Stromal cell of bone marrow (primary cell): ENCODE results near the gene CRTC3.

Experiments
- DNase-seq: peaks from one replicate; pipeline ENCODE4 v3.0.0-alpha.2; 2012; ENCODE audit warnings: low read depth

The CRTC3 gene

GRCh38 chr15:90594301-90594738 lies 64.6 kb downstream of the CRTC3 start:
- DNase-seq, result no peak

DNA sequence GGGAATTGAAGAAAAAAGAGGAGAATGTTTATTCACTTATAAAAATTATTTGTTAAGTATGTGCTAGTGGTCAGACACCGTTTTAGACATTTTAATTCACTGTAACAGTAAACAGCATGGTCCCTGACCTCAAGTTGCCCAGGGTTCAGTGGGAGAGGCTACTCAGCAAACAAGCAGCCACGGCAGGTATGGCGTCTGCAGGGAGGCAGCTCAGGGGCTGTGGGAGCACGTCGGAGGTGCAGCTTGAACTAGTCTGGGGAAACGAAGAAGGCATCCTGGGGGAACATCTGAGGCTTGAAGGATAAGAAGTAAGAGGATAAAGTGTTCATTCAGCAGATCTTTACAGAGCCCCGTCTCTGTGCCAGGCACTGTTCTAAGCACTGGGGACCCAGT lies 66.0 kb downstream of the CRTC3 start:
- no peak for DNase-seq

GRCh38 chr15:90596943-90597342 lies 67.2 kb downstream of the CRTC3 start:
- no peak for DNase-seq

- DNase-seq, result no peak
These were observed 67.9 kb downstream of the CRTC3 start for GRCh38 chr15:90597577-90597976.

DNA sequence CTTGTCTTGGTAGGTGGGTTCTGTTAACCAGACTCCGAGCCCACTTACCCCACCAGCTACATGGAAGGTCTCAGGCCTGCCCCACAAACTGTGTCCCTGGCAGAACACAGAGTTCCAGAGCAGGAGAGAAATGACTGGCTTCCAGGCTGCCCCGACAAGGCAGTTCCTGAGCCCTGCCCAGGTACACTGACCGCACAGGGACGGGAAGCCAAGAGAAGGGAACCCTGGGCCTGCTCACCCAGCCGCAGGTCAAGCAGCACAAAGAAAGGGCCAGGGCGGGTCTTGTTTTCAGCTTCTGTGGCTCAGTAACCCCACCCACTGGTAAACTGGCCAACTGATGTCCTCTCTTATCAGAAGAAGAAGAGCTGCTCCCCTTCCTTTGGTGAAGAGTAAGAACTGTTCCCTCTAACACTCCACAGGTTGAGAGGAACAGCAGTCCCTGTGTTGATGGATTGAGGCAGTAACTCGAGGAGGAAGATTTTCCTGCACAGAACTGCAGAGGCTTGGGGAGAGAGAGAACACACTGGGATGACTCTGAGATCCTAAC lies 68.4 kb downstream of the CRTC3 start:
- DNase-seq, result no peak

GRCh38 chr15:90598679-90599078 lies 69.0 kb downstream of the CRTC3 start:
- DNase-seq, result no peak

GRCh38 chr15:90599116-90599515 lies 69.4 kb downstream of the CRTC3 start:
- no peak for DNase-seq

GRCh38 chr15:90599644-90600043 lies 69.9 kb downstream of the CRTC3 start:
- no peak for DNase-seq

DNA sequence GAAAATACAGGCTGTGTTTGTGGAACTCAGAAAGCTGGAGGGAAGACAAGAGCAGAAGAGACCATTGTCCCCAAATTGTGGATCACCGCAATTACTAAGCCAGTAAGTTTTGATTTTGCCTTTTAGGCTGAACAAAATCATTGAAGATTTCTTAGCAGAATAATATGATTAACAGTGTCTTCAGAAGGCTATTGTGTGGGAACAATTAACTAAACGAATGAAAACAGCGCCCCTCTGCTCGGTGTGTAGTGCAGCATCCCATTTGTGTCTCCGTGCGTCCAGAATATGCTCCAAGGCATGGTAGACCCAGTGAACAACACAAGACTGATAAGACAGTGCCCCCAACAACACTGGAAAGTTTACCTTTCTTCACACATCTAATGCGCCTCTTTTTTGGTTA lies 71.2 kb downstream of the CRTC3 start:
- no peak for DNase-seq

DNA sequence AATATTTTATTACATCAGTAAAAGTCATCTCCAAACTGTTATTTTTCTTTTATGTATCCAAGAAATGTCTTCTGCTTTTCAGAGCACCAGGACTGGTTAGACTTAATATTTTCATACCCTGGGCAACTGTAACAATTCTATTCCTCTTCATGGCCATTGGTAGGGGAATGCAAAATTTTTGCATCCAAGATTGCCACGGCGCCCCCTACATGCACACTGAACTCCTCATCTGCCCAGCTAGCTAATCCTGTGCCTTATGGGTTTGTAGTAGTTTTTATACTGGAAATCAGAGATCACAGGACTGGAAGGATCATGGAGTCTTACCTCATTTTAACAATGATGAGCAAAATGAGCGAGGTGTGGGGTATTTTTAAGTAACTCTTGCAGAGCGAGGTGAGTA lies 74.2 kb downstream of the CRTC3 start:
- no peak for DNase-seq

GRCh38 chr15:90606641-90607040 lies 76.9 kb downstream of the CRTC3 start:
- DNase-seq, result no peak

GRCh38 chr15:90607361-90607760 lies 77.6 kb downstream of the CRTC3 start:
- DNase-seq, result no peak

DNA sequence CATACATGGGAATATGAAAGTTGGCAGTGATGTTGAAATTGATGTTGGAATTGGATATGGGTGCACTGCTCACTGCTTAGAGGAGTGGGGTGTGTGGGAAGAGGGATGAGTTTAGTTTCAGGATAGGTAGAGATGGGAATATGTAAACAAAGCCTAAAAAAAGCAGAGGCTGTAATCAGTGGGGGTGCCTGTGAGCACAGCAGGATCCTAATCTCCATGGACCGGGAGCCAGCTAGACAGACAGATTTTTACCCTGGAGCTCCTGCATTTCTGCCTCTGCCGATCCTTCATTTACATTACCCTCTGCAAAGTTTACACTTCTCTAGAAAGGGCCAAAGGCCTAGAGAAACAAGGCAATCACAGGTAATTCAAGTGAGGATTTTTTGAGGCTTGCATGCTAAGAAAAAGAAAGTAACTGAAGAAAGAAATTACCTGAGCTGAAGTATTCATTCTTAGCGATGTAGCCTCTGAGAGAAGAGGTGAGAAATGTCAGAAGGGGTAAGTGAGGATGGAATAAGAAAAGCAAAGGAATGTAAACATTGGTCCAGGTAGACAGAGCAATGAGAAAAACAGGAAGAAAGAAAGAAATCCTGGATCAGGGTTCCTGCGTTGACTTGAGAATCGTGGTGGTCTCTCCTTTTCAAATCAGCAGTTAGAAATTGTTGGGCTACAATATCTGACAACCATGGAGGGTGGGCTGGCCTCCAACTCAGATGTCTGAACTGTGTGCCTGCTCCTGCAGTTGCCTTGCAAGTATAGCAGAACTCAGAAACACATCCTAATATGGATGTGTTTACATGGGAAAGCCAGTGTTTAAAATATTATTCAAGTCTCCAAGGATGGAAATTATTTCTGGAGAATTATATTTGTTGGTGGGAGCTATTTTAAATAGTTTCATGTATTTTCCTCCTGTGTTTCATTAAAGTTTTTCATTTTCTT lies 79.8 kb downstream of the CRTC3 start:
- no peak for DNase-seq

DNA sequence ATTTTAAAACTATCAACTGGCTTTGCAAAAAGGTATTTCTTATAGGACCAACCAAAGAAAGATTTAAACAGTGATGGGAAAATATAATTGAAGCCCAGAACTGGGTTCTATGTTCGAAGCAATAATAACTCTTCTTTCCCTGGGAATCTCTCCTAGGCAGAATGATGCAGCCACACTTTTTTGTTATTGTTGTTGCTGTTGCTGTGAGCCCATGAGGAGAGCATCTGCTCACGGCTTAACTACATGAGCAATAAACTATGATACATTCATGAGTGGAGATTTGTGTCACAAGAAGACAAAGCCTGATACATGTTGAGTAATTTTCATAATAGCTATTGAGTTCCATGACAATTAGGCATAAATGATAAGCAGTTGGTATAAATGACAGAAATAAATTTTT lies 80.5 kb downstream of the CRTC3 start:
- peak; percentile 69 for DNase-seq

DNA sequence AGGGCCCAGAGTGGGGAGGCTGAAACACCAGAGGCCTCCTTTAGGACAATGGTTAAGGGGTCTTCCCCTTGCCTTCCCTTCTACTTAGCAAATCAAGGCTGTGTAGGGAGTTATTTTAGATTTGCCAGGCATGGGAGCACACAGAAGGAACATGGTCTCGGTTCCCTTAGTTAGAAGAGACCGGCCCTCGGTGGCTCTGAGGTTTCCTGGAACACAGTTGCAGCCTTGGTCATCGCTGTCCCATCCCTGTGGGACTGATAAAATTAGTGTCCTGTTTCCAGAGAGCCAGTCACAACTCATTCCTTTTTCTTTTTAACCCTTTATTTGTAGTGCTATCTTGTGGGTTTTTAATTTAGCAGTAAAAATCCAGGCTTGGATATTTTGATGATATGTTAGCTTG lies 81.4 kb downstream of the CRTC3 start:
- no peak for DNase-seq

DNA sequence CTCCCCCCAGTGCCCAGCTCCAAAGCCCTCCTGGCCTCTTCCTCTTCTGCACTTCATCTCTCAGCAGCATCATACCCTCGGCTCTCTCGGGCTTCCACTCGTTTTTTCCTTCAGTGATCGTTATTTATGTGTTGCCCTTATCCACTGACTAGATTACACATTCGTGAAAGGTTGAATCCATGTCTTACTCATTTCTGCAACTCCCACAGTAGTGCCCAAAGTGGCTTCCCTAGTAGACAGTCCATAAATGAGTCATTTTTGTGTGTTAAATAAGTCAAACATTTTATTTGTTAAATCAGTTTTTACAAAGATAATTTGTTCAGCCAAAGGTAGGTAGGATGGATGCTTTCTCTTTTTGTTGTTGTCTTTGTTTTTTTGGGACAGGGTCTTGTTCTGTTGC lies 87.4 kb downstream of the CRTC3 start:
- DNase-seq, result no peak

DNA sequence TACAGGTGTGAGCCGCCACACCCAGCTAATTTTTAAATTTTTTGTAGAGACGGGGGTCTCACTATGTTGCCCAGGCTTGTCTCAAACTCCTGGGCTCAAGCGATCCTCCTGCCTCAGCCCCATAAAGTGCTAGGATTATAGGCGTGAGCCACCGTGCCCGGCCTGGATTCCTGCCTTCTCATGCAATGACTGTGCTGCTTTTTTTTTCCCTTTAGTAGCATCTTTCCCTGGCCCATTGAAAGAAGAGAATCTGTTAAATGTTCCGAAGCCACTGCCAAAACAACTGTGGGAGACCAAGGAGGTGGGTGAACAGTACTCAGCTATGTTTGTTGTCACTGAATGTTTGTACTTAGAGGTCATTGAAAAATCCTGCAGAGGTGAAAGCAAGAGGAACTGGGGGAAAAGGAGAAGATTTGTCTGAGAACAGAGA lies 88.0 kb downstream of the CRTC3 start:
- DNase-seq, result no peak

DNA sequence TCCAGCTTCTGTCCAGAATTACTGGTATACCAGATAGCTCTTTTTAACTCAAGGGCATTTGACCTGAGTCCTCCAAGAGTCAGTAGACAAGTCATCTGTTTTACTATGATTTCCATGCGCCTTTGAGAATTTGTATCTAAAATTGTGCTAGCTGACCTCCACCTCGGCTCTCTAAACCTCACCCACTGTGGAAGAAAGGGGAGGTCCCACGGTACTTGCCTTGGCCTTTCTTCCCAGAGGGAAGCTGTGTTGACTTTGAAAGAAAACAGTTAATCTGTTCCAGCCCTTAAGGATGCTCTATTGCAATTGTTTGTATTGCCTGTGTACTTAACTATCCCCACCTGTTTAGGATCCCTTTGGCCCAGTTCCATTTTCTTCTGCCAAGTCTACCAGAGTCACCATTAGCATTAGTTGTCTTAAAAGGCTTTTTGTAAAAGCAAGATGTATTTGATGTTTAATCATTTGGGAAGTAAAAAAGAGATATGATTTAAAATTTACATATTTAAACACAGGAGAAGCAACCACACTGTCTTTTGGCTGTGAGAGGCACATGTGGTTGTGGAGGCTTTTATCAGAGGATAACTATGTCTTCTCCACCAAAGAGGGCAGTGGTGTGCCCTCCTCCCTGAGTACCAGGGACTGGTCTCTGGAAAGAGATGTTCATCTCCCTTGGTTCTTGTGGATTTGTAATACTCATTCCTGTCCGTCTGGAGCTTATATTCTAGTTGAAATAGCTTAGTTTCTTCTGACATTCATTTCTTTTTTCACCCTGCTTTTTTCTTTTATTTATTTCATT lies 88.8 kb downstream of the CRTC3 start:
- no peak for DNase-seq

DNA sequence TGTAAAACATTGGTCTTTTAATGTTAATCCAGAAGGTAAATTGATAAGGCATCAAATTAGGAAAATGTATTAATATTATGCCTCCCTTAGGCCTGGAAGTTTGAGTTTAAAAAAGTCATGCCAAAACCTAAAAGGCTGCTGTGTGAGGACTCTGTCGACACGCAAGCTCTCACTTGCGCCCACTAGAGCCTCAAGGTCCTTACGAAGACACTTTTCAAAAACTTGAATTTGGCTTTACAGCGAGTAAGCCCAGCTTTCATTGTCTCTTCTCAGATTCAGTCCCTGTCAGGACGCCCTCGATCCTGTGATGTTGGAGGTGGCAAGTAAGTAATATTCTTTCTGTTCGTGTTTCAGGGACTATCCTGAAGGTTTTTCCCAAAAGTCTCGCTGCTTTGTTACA lies 89.7 kb downstream of the CRTC3 start:
- no peak for DNase-seq

DNA sequence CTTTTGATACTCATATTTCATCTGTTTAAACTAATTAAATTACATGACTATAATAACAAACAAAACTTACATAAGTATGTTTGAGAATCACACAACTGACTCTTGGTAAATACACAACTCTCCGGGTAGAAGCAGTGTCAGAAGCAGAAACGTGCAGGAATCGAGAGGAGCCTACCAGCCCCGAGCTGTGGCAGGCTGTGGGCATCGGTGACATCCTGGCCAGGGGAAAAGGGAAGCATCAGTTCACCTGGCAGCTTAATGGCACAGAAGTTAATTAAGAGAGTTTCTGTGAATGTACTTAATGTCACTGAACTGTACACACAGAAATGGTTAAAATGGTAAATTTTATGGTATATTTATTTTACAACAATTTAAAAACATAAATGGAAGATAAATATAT lies 90.2 kb downstream of the CRTC3 start:
- DNase-seq, result no peak

DNA sequence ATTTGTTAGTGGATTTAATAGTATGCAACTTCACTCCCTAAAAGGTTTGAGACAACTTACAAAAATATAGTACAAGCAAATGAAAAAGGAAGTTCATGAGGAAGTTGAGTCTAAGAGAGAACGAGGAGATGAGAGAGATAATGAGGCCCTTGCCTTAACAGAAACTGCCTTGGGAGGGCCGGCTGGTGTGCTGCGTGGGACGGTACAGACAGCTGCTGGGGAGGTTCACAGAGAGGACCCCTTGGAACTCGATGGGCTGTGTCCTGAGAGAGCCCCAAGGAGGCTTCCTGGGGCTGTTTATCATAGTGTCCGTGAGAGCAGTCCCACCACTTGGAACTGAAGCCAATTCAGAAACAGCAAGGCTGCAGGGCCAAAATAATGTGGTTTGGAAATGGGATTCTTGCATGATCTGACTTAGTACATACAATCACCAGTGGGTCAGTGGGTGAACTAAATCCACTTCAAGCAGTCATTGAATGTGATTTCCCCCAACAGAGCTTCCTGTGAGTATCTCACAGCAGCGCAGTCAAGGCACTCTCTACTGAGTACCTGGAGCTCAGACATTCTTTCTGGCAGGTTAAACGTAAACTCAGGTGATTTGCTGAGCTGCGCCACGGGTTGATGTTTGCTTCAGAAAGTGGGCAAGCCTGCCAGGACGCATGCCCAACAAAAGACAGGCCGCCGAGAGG lies 90.8 kb downstream of the CRTC3 start:
- no peak for DNase-seq

- no peak for DNase-seq
These were observed 94.1 kb downstream of the CRTC3 start for GRCh38 chr15:90623854-90624253.
